ENCODE results near the gene SLC7A4.
"Not testable (repeated sequence)": the region's sequence is repeated elsewhere in the genome, so short reads cannot be mapped to it uniquely, and the experiment has no call there.

Gene SLC7A4, protein sequence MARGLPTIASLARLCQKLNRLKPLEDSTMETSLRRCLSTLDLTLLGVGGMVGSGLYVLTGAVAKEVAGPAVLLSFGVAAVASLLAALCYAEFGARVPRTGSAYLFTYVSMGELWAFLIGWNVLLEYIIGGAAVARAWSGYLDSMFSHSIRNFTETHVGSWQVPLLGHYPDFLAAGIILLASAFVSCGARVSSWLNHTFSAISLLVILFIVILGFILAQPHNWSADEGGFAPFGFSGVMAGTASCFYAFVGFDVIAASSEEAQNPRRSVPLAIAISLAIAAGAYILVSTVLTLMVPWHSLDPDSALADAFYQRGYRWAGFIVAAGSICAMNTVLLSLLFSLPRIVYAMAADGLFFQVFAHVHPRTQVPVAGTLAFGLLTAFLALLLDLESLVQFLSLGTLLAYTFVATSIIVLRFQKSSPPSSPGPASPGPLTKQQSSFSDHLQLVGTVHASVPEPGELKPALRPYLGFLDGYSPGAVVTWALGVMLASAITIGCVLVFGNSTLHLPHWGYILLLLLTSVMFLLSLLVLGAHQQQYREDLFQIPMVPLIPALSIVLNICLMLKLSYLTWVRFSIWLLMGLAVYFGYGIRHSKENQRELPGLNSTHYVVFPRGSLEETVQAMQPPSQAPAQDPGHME

DNA sequence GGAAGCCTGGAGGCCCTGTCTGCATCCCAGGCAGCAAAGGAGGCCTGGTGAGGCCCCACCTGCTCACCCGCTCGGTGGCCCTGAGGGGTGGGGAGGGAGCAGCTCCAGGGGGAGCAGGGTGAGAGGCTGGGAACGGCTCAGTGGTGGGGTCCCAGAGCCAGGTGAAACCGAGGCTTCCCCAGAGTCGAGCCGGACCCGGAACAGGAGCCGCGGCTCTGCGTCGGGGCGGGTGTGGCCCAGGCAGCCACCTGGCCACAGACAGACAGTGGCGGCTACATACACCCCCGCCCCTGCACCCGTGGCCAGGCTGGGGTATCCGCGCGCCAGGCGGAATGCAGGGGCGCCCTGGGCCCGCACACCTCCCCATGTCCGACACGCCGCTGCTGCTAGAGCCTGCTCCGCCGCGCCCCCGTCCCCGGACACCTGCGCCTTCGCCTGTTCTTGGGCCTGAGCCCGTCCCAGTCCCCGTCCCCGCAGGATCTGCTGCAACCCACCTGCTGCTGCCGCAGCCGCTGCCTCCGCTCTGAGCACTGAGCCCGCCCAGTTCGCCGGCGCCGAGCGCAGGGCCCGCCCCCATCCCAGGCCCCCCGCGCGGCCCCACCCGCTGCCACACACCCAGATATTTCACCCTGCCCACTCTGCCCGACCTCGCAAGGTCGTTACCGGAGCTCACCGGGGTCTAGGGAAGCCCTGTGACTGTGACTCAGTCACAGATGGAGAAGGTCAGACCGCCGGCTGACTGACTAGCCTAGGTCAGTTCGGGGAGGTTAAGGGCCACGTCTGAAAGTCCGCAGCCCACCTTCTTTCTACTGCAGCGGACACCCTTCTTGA, at the start of gene SLC7A4:
TSS of gene SLC7A4 (minus strand) at position 525 of the 831 bp plus-strand sequence. CDS start 749 bp downstream, outside the sequence.
- no peak for DNase-seq

DNA sequence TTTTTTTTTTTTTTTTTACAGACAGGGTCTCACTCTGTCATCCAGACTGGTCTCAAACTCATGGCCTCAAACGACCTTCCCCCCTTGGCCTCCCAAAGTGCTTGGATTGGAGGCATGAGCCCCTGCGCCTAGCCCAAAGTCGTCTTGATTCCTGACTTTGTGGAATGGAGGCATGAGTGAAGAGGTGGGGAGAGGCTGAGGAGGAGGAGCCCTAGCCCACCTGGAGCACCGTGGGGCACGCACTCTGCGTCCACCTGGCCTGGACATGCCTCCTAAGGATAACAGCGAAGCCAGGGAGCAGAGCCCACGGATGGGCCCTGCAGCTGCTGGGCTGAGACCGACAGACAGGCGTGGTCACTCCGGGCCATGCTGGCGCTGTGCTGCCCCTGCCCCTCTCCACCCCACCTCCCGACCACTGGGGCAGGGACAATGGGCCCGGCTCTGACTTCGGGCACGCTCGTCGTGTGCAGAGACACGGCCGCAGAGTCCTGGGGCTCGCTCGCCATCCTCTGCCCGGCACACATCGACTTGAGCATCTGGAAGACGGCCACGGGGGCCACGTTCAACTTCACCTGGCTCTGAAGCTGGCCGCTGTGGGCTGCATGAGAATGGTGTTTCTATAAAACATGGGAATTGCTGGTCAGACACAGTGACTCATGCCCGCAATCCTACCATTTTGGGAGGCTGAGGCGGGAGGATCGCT, 48.2 kb upstream of the SLC7A4 start:
- no peak for DNase-seq

DNA sequence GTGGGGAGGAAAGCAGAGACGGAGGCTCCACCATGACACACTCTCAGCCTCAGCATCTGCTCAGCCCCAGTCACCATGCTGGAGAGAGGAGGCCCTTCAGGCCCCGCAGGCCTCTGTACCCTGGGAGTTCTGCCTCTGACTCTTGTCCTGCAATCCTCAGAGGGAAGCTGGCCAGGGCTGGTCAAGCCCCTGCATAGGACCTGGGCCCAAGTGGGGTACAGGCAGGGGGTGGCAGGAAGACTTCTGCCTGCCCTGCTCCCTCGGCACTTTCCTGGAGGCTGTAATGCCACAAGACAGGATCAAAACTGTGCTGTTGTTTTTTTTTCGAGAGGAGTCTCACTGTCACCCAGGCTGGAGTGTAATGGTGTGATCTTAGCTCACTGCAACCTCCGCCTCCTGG, 47.1 kb upstream of the SLC7A4 start:
- no peak for DNase-seq

DNA sequence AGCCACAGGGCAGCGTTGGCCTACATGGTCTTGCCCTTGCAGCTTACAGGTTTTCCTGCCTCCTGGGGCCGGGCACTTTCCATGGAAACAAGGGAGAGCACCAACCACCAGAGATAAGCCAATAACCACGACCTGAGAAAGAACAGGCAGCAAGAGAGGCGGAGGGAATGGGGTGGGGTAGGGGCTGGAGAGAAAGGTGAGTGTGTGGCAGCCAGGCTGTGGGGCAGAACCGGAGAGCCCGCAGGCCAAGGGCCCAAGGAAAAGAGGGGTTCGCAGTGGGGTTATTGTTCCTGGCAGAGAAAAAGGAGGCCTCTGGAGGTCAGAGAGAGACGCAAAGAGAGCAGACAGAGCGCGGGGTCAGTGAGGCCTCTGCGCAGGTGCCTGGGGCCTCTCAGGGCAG, 46.6 kb upstream of the SLC7A4 start:
- no peak for DNase-seq

DNA sequence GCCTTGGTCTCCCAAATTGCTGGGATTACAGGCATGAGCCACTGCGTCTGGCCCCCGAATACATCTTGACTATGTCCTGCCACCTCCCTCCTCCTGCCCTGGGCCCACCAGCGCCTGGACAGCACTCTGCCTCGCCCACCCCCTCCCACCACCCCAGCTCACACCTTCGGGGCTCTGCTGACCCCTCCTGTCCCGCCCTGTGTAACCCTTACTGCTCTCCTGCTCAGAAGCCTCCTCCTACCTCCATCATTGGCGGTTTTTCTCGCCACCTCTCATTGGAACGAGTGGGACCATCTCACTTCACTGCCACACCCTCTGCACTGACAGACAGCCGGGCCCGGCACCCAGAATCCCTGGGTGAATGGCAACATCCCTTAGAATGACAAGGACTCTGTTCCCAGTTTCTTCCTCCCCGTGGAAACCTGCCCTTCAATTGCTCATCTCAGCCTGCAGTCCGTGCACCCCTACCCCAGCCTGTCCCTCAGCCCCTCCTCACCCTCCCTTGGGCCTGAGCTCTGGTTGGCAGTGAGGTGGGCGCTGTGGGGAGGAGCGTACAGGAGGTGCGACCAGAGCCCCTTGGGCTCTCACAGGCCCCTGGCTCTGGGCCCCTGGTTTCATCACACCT, 45.6 kb upstream of the SLC7A4 start:
- DNase-seq: no peak

DNA sequence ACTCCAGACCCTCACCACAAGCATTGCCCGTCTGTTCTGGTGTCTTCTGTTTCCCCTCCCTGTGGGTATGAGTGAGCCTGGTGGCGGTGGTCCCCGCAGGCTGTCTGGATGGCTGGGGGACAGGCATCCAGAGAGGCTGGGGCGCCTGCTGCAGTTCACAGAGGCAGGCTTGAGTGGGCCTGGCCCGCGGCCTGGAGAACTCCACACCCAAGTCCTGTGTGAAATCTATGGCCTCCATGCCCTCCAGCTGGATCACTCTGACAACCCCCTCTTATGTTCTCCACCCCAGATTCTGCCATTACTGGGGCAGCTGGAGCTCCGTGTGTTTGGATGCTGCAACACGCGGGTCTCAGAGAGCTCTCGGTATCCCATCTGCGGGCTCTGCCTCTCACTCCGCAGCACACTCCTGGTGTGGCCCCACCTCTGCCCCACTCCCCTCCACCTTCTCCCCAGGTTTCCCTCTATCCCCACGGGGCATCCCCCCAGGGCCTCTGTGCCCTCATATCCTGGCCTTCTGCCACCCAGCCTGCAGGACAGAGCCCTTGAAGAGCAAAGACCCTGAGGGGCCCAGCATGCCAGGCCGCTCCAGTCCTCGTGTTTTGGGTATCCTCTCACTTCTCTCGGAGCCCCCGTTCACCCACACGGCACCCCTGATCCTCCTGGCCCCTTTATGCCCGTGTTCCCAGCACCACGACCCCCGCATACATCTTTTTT, 44.7 kb upstream of the SLC7A4 start:
- DNase-seq: no peak

DNA sequence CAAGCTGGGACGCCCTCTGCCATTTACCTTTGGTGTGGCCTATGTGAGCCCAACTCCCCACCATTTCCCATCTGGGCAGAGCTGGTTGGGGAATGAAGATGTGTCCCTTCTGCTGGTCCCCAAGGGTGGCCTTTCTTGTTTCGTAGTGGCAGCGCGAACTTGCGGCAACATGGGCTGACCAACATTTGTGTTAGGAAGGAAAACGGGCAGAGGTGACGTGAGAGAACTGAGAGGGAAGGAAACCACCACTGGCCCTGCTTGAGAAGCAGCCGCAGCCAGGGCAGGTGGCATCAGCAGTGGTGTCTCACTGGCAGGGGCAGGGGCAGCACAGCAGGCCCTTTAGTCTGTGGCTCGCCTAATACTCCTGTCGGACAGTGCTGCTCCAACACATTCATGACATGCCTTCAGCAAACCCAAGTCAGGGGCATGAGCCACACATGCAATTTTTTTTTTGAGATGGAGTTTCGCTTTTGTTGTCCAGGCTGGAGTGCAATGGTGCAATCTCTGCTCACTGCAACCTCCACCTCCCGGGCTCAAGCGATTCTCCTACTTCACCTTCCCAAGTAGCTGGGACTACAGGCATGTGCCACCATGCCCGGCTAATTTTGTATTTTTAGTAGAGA, 43.3 kb upstream of the SLC7A4 start:
- no peak for DNase-seq

DNA sequence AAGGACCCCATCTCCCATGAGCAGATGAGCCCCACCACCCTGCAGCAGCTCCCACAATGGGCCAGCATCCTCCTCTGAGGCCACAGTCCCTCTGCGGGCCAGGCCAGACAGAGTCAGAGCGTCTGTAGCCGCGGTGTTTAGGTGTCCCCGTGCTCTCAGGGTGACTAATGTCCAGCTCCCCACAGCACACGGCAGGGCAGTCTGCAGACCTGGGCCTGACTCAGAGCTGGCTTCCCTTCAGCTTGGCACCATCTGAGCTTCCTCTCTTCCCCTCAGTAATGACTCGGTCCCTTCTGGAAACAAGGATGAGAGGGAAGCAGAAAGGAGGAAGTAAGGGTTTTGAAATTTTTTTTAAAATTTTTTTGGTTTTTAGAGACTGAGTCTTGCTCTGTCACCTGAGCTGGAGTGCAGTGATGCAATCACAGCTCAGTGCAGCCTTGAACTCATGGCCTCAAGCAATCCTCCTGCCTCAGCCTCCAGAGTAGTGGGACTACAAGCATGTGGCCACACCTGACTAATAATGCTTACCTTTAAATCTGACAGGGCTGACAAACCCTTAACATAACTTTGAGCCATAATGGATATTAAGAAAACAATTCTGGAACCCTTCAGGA, 41.8 kb upstream of the SLC7A4 start:
- DNase-seq: no peak

DNA sequence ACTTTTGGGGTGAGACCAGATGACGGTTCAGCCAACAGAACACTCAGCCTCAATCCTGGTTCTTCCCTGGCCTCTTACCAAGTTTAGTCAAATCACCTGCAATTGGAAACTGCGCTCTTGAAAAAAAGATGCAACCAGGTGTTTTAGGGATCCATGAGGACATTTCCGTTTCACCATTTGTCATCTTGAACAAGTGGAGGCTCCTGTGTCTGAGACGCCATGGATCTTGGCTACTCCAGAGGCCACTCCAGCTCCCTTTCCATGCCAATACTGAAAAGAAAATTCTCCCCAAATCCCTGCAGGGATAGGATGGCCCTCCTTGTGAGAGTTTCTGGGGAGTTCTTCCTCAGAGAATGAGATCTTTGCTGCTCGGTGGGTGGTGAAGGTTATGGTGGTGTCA, 41.1 kb upstream of the SLC7A4 start:
- no peak for DNase-seq

DNA sequence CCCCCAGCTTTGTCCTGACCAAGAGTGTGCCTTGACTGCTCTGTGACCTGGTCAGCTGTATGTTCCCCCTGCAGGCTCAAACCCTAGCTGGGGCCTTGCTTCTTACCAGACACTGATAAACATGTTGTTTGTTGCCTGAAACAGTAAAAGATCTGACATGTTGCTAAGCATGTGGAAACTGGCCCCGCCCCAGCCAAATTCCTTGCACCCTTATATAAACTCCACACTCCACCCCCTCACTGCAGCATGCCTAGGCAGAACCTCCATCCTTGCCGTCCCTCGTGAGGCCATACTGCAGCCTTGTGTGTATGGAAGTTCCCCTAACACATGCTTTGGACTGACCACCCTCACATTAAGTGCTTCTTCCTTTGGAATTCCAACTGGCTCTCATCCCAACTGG, 40.7 kb upstream of the SLC7A4 start:
- no peak for DNase-seq

DNA sequence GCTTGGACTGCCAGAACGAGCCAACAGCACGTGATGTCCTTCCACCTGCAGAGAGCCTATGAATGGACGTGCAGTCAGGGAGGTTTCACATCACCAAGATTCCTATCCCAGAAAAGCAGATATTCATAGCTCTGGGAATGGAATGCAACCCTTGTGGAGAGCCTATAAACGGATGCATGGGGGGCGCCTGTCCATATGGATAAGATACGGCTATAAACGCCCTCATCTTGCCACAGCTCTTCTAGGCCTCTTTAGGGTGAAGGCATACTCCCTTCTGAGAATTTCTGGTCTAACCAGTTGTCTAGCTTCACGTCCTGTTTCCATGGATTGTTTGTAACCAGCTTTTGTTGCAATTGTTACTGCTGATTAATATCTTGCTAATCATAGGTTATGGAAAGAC, 39.4 kb upstream of the SLC7A4 start:
- not testable (repeated sequence) for DNase-seq

DNA sequence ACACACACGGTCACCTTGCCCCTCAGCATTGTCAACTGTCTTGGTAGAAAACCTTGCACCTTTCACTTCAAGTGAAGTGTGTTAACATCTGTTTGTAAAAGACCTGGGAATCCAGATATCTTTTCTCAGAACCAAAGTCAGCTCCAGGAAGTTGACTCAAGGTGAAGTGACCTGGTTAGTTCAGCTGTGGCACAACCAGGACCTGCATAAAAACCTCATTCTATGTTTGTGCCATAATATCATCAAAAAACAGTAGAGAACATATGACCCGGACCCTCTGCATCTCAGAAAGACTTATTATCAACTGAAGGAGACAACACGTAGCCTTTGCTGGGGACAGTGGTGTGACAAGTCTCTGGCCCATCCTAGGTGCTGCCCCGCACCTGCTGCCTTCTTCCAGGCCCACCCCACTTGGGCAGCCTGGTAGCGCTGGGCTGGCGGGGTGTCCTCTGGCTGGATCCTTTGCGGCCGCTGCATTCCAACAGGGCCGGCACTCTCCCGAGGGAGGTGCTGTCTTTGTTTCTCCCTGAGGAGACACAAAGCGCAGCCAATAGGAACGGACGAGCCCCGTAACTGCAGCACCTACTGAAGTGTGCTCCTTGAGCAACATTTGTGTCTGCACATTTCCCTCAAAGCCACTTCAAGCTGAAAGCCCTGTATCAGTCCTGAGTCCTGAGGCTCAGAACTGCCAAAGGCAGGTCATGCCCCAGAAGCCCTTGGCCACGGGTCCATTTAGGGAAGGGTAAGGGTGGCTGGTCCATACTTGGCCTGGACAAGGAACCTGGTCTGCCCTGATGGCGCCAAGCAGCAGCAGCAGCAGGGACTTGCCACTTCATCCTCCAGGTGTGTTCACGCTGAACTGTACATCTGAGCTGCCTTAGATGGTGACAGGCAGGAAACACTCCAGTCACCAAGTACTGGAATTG, 38.6 kb upstream of the SLC7A4 start:
- no peak for DNase-seq

DNA sequence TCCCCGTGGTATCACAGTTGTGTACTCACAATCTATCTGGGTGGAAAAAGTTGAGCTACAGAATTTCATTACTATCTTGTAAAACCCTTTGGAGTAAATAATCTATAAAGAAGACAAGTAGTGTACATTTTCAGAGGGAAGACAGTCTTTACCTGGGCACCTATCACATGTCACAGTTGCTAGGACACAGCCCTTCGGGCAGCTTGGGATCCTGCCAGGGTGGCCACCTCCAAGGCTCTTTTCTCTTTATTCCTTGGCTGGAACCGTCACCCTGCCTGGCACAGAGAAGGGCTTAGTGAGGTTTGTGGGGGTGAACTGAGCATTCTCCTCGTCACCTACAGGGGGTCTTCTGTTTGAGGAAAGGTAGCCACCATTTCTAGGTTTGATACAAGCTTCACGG, 37.0 kb upstream of the SLC7A4 start:
- no peak for DNase-seq

DNA sequence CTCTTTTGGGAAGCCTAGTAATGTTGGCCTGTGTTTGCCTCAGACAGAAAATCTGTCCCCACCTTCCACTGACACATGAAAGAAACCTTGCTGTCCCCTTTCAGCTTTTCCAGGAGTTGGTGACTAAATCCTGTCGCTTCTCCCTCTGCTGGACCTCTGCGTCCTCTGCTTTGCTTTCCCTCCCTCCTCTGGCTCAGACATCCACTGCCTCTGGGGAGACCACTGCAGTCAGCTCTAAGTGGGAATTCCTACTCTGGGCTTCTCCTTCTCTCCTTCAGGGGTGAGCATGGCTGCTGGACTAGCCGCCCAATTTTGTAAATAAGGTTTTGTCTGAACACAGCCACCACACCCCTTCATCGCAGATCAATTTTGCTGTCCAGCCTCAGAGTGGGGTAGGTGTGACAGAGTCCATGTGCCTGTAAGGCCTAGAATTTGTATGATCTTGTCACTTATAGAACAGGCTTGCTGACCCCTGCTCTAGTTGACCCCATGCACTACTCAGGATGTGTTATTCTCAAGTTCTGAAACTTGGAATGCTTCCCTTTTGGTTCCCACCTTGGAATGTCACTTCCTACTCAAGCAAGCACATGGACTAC, 36.4 kb upstream of the SLC7A4 start:
- DNase-seq: no peak

DNA sequence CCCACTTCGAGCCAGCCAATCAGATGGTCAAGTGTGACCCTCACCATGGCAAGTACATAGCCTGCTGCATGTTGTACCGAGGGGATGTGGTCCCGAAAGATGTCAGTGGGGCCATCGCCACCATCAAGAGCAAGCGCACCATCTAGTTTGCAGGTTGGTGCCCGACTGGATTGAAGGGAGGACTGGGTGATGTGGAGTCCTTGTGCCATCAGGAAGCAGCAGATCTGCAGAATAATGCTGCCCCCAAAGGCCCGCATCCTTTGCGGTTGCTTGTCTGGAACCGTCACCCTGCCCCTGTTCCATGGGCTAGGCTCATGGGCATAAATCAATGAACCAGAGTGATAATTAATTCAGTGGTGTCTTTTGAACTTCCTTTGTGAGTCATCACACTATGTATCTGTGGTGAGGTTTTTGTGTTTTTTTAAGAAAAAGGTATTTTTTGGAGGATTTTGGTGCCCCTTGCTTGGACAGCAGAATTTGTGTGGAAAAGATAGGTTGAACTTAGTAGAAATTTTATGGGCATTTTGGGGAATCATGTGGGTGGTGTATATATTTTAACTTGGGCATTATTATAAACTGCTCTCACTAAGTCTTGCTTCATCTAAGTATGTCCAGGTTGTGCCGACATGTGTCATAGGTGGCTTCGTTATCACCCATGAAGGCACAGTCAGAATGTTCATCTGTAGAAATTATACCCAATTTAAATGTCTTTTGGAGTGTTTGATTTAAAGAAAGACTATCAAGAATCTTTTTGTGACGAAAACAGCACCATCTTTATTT, 35.7 kb upstream of the SLC7A4 start:
- no peak for DNase-seq

DNA sequence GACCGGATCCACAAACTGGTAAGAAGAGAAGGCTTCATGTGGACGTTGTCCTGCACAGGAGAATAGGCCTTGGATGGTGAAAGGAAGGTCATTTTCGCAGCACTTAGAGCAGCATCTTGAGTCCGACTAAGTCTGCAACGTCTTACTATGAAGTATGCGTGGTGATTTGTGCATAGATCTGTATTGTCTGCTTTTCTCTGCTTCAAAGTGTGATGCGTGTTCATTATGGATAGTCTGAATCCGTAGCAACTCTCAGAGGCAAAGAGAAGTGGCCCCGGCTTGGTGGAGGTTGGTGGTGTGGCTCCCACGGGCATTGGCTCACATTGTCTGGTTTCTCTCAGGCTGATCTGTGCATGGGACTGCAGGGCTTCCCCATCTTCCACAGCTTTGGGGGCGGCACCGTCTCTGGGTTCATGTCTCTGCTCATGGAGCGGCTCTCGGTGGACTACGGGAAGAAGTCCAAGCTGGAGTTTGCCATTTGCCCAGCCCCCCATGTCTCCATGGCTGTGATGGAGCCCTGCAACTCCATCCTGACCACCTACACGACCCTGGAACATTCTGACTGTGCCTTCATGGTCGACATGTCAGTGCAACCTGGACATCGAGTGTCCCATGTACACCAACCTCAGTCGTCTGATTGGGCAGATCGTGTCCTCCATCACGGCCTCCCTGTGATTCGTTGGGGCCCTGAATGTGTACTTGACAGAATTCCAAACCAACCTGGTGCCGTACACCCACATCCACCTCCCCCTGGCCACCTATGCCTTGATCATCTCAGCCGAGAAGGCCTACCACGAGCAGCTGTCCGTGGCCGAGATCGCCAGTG, 34.9 kb upstream of the SLC7A4 start:
- no peak for DNase-seq
